Right kidney (tissue), 9 donors: ENCODE measurements around the gene TYW5.

Experiments
- DNase-seq: peaks from one replicate; pipeline ENCODE4 v3.0.0-alpha.2; 2016
- long read RNA-seq, 8 donors: transcript quantifications; one replicate each; lab custom pipeline, GENCODE V29; 2026

The TYW5 gene, protein sequence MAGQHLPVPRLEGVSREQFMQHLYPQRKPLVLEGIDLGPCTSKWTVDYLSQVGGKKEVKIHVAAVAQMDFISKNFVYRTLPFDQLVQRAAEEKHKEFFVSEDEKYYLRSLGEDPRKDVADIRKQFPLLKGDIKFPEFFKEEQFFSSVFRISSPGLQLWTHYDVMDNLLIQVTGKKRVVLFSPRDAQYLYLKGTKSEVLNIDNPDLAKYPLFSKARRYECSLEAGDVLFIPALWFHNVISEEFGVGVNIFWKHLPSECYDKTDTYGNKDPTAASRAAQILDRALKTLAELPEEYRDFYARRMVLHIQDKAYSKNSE
- long read RNA-seq, donor 1, full-length matches to known transcripts = 5 of 13 reads
- long read RNA-seq, donor 1, partial matches to known transcripts = 8 of 13 reads
- long read RNA-seq, donor 1, other reads (novel, unspliced or antisense) = 0 of 13 reads
- long read RNA-seq, donor 2, full-length matches to known transcripts = 2 of 2 reads
- long read RNA-seq, donor 2, partial matches to known transcripts = 0 of 2 reads
- long read RNA-seq, donor 2, other reads (novel, unspliced or antisense) = 0 of 2 reads
- long read RNA-seq, donor 3, full-length matches to known transcripts = 1 of 1 reads
- long read RNA-seq, donor 3, partial matches to known transcripts = 0 of 1 reads
- long read RNA-seq, donor 3, other reads (novel, unspliced or antisense) = 0 of 1 reads
- long read RNA-seq, donor 4, full-length matches to known transcripts = 1 of 35 reads
- long read RNA-seq, donor 4, partial matches to known transcripts = 11 of 35 reads
- long read RNA-seq, donor 4, other reads (novel, unspliced or antisense) = 23 of 35 reads
- long read RNA-seq, donor 5, full-length matches to known transcripts = 3 of 3 reads
- long read RNA-seq, donor 5, partial matches to known transcripts = 0 of 3 reads
- long read RNA-seq, donor 5, other reads (novel, unspliced or antisense) = 0 of 3 reads
- long read RNA-seq, donor 6, full-length matches to known transcripts = 2 of 2 reads
- long read RNA-seq, donor 6, partial matches to known transcripts = 0 of 2 reads
- long read RNA-seq, donor 6, other reads (novel, unspliced or antisense) = 0 of 2 reads
- long read RNA-seq, donor 7, full-length matches to known transcripts = 3 of 9 reads
- long read RNA-seq, donor 7, partial matches to known transcripts = 6 of 9 reads
- long read RNA-seq, donor 7, other reads (novel, unspliced or antisense) = 0 of 9 reads
- long read RNA-seq, donor 8, full-length matches to known transcripts = 2 of 2 reads
- long read RNA-seq, donor 8, partial matches to known transcripts = 0 of 2 reads
- long read RNA-seq, donor 8, other reads (novel, unspliced or antisense) = 0 of 2 reads

DNA sequence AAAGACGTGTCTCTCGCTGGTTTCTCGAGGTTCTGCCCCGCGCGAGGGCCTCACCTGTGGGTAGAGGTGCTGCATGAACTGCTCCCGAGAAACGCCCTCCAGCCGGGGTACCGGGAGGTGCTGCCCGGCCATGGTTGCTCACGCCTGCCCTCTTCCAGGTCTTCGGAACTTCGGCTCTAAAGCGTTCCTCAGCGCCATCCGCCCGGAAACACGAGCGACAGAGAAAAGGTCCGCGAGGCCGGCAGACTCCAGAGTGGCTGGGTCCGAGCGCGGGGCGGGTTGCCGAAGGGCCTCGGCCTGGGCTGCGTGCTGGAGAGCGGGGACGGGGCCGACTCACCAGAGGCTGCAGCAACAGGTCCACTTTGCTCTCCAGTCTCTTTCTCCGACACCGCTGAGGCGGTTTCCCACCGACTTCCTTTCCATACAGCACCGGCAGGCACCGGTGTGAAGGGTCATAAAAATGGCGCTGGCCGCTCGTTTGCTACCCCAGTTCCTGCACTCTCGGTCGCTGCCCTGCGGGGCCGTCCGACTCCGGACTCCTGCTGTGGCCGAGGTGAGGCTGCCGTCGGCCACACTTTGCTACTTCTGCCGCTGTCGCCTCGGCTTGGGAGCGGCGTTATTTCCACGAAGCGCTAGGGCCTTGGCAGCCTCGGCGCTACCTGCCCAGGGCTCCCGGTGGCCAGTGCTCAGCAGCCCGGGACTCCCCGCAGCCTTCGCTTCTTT, at the start of gene TYW5, which contains the start of gene MAIP1:
TSS of gene TYW5 (minus strand) at position 153 of the 723 bp plus-strand sequence. CDS start at position 132, 21 bp downstream.
TSS of gene MAIP1 (plus strand) at position 244 of the 723 bp plus-strand sequence. CDS start at position 461, 217 bp downstream.
- peak; percentile 98 for DNase-seq

DNA sequence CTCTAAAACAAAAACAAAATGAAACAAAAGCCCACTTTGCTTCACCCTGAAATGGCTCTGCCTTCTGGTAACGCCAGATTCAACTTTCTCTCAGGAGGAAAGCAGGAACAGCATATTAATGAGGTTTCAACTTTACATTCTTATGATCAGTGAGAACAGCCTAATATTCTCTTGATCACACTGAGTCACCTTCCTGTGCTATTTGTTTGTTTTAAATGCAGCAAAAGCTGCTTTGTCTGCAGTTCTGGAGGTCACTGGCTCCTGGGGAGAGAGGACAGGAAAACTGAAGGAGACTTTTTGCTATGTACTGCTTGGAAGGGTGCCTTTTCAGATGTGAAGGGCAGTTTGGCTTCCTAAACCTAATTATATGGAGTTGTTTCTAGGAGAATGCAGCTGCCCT, 48.2 kb upstream of the TYW5 start:
- DNase-seq = no peak

DNA sequence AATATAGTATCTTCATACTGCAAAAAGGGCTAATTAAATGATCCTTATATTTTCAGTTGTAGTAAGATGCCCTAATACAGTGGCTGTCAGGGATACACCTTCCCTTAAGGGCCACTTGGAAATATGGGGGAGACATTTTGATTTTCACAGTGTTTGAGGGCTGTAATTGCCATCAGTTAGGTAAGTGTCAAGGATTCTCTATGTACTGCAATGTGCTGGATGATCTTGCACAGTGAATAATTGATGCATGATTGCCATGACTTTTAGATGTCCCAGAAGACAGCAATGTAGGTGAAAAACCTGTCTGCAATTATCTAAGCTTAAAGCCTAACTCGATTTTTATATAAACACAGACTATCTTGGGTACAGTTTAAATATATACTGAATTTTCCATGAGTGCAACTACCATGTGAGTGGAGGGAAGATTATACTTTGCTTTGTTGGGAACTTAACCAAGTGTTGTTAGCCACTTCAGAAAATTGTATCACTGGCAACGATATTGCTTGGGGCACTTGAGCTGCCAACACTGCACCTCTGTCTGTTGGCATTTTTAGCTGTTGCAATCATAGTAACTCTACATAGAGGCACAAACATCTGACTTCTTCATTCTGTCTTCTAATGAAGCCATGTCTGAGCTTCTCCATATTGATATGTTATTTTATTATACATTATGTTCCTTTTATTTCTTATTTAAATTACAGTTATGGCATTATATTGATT, 45.3 kb upstream of the TYW5 start:
- no peak for DNase-seq

DNA sequence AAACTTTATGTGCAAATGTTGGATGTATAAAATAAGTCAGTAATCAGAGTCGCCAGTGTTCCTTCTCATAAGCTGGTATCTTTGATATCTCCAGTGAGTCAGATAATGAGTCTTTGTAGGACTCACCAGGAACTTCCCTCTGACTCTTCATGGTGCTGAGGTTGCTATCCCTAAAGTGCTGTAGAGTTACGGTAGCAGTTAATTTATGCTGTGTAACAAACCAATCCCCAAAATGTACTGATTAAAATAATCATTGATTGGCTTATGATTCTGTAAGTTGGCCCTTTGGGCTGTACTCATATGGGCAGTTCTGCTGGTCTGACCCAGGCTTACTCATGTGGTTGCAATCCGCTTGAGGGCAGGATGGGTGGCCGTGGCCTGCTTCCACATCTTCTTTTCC, 43.9 kb upstream of the TYW5 start:
- no peak for DNase-seq

DNA sequence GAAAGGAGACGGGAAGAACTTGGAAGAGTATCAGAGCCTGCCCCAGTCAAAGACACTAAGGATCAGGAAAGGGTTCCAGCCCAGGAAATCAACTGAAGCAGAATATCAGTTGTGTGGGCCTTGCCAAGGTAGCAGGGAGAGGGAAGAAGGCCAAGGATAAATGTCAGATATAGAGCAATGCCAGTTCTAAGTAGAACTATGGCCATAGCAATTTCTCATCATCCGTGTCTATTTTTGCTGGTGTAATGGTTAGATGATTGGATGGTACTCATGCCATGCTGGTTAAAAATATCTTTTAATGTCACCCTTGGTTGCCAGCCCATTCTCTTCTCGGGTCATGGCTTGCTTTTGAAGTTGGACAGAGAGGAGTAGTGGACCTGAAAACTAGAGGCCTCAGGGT, 42.0 kb upstream of the TYW5 start:
- no peak for DNase-seq

DNA sequence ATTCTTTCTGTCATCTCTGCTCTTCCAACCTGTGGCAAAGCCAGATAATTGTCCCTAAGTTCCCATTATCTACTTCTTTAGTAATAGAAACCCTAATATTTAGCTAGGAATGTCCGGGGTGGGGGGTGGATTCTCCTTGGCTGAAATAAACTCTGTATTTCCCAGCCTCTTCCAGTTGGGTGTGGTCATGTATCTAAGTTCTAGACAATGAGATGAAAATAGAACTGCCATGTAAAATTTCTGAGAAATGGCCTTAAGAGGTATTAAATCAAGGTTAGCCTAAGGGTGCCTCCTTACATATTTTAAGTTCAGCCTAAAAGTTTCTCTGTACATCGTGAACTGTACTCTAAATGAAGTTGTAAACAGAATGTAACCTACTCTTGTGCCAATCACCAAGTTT, 39.6 kb upstream of the TYW5 start:
- DNase-seq = no peak

DNA sequence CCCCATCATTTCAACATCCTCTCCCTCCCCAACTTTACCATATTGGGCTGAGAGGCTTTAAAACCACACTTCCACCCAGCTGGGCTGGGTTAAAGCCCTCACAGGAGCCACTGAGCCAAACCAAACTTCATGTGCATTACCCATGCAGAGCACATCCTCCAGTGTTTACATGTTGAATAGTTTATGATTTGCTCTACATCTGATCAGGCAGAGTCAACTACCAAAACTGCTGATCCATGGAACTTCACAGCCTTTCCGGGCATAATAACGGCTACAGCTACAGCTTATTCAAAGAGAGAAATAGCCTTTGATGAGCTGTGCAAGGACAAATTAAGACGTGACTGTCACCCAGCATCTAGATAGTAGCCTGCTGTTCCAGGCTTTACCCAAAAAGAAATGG, 39.1 kb upstream of the TYW5 start:
- no peak for DNase-seq

DNA sequence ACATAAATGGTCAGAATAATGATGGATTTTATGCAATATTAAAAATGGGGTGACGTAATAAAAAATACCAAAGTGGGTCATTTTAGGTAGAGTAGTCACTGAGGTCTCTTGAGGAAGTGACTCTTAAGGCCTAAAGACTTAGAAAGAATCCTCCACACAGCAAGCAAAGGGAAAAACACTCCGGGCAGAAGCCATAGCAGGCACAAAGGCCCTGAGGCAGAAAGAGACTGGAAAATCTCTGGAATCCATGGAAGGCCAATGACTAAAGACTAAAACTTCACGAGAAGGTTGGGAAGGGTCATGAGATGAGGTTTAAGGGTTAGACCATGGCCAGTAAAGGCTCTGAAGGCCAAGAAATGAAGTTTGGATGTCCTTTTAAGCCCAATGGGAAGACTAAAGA, 37.0 kb upstream of the TYW5 start:
- DNase-seq = no peak

DNA sequence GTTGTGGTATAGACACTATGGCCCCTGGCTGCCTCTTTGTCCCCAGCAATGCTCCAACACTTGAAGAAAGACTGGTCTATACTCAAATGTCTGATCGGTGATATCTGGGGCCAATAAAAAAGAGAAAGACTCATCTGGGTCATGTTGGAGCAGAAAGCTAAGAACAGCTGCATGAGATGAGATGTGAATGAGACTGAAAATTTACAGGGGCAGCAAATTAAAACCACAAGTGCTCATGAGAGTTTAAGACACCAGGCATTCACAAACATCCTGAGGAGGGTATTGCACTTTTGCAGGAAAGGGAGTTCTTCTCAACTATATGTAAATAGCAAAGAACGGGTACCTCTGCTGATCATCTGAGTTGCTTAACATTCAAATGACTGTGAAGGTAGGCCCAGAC, 36.4 kb upstream of the TYW5 start:
- DNase-seq = no peak

DNA sequence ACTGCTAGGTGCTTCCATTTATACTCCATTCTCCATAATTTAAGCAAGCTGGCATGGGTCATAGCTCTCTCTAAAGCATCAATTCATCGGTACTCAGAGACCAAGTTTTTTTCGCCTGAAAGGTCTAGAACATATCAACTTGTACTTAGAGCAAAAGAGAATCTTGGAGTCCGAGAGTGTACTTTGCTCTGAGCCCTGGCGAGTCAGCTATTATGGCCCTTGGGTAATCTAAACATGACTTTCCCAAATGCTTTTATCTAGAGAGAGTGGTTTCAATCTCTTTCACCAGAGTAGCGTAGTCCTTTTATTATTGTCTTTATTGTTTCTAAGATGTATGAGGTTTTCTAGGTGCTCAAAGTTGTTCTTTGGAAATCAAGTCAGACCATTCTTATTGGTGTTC, 34.5 kb upstream of the TYW5 start:
- no peak for DNase-seq

DNA sequence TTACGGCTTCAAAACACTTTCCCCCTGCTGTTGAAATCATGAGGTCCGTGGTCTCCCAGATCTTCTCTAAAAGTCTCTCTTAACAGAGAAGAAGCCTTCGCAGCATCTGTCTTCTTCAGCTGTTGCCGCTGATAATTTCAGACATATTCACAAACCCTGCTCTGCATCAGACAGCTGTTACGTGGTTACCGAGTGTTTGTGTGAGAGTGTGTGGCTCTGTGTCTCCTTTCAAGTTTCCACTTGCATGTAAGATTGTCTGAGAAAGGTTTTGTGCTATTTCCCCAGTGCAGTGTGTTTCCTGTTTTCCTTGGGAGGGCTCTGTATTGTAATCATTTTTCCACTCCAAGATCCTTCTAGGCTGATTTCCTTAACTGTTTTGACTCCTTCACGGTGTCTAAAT, 32.9 kb upstream of the TYW5 start:
- DNase-seq = no peak

DNA sequence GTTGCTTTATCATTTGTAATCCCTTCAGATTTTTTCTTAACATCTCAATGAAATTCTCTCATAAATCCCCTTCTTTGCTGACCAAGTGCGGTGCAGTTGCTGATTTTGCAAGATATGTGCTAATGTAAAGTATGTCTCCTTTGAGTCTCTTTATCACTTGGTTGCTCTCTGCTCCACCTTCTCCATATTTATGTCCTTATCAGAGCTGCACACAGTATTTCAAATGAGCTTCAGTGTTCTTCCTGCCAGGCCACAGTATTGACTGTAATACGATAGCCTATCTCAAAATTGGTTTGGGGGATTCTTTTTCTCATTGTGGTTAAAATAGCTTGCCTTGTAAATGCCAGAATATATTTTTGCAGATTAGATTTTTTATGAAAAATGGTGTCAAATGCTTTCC, 32.3 kb upstream of the TYW5 start:
- DNase-seq = no peak

DNA sequence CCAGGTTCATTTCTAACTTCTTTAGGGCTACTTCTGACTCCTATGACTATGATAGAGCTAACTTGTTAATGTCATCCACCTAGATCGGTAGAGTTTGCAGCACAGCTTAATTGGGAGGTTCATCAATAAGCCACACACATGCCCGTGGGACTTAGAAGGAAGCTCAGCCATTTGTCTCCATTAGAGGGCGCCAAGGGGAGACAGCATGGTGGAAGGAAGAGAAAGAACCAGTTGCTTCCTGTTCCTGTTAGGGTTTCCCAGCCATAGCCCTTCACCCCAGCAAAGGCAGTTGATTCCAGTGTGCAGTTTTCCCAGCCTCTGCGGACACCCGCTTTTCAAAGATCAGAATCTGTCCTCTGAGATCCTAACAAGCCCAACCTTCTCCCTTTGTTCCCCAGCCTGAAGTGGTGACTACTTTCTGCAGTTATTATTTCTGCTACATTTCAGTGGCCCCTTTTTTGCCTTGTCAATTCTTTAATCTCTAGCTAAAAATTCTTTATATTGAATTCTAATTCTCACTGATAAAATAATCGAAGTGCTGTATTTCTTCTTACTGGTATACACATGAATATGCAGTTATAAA, 30.4 kb upstream of the TYW5 start:
- no peak for DNase-seq

DNA sequence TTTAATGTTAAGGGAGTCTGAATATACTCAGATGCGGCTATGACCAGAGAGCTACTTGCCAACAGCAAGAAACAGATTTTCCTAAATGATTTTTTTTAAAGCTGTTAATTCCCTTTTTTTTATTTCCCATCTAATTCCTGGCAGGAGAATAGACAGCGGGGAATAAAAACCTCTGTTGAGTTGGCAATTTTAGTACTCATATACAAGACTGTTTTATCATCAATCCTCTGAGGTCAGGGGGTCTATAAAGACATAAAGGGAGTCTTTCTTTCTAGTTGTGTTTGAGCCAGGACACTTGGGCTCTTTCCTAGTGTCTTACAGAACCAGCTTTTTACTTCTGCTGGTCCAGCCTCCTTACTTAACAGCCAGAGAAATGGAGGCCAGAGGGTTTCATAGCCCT, 29.5 kb upstream of the TYW5 start:
- DNase-seq = no peak

DNA sequence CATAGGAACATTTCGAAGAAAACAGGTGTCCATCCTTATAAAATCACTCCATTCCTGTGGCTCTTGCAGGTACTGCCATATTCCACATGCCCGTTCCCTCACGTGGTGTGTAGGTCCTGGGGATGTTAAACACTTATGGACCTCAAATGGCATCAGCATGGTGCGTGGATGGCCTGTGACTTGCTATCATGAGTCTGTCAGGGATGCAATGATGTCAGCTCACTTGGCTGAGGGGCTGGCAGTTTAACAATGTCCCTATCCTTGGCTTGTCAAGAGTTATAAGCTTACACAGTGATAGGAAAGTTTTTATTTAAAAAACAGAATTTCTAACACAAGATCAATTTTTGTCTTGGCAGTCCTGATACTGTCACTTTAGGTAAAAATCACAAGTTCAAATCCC, 28.9 kb upstream of the TYW5 start:
- DNase-seq = no peak

DNA sequence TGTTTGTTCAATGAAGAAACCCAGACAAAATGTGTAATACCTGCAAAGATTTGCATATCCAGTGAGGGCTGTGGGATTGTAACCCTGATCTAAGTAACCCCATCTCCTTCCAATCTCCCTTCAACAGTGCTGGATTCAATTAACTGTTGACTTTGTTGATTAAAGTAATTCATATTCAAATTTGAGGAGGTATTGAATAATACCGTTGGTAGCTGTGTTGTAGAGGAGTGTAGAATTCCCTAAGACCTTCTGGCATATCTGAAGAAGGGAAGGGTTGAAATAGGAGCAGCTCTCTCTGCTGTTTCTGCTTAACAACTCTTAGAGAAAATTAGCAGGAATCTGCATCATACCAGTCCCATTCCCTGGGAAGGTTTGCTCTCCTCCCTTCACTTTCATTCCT, 28.2 kb upstream of the TYW5 start:
- DNase-seq = no peak

DNA sequence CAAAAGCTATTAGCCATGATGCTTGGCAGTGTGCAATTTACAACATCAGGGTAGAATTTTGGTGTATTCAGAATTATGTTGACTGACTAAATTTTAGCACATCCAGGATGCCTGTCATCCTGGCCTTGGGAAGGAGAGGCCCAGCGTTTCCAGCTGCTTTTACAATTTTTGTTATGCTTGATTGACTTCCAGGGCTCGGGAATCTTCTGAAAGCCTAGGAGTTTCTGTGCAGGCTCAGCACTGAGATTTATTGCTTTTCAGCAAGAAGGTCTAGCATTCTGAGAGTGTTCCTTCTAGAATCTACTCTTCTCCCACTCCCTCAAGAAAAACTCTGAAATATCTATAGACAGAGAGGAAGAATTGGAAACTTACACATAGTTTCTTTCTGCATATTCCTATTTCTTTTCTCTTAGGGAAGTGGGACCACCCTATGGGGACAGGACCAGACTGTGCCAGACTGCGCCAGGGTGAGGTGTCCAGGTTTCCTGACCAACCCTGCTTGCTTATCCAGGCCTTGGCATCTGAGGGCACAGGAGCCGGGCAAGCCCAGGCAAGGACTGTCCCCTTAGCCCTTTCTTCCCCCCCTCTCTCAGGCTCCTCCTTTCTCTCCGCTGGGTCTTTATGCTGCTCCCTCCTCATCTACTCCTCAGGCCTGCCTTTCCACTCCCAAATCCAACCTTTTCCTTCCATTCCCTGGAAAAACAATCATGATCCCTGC, 27.0 kb upstream of the TYW5 start:
- DNase-seq = no peak

DNA sequence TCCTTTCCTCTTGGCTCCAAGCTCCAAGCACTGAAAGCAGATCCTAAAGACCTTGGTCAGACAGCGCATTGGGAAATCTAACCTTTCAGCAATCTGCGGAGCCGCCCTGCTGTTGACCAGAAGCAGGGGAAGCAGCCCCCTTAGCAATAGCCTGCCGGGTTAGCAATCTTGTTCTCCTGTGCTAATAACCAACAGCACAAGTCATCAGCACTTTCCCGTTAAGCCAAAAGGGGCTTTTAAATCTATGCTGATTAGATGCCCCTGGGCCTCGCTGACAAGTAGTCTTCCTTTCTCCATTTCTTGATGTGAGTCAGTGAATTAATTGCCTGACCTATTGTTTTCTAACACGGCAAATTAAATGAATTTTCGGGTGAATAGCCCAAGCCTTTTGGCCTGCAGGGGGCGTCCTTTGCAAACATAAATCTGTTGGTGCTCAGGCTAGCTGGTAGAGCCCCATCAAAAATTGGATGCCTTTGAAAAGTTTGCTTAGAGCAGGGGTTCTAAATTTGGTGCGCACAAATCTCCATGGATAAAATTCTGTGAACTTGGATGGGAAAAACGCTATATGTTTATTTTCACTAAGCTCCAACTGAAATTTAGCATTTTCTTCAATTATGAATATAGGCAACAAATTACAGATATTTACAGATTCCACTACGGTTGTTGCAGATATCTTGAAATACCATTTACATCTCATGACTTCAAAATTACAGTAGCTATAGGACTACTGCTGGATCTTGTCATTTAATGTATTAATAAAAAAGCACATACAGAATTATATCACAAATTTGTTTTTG, 24.7 kb upstream of the TYW5 start:
- DNase-seq = peak; percentile 59

DNA sequence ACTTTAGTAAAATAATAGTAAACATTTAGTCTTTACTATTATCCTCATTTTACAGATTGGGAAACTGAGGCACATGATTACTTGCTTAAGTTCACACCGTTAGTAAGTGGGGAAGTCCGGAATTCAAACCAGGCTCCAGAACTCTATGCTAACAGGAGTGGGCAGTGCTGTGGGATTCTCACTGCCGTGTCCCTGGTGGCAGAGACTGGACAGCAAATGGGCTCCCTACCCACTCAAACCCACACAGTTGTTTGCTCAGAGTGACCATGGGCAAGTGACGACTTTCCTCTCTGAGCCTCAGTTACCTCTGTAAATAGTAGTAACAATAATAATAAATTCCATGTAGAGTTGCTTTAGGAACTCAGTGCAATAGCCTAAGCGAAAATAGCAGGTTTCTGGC, 24.1 kb upstream of the TYW5 start:
- no peak for DNase-seq
